GM23338 (cell line): ENCODE data around the gene SHROOM2. TPM values are rescaled to one million over a fixed set of nuclear protein-coding genes. Genes with fewer than 3 reads are reported as not detected.

Experiments
- ATAC-seq: fragments of 200-7000 bp; cut with Tn5 transposase; 3 replicates; pipeline ENCODE4 v1.9.1; 2020
- DNase-seq: peaks from one replicate; pipeline ENCODE4 v3.0.0-alpha.2; 2015; ENCODE audit warnings: low spot score
- H2AFZ ChIP-seq: fragments of 200-600 bp; sonication (generic); 2 replicates; pipeline ENCODE4 v1.8.0; 2016; ENCODE audit warnings: antibody characterized with exemption, mild to moderate bottlenecking, moderate library complexity
- H3F3A ChIP-seq: fragments of 200-600 bp; sonication (generic); replicated peaks from 2 replicates; pipeline ENCODE4 v1.8.0; 2017; ENCODE audit warnings: antibody characterized with exemption, mixed run types, low read depth
- H3K27ac ChIP-seq: fragments of 200-600 bp; sonication (generic); 2 replicates; pipeline ENCODE4 v1.6.1; 2016; ENCODE audit warnings: low read depth
- H3K27me3 ChIP-seq: fragments of 200-600 bp; sonication (generic); 2 replicates; pipeline ENCODE4 v1.8.0; 2016; ENCODE audit warnings: mild to moderate bottlenecking, mixed run types, moderate library complexity; ENCODE audit not compliant: insufficient read depth
- H3K36me3 ChIP-seq: fragments of 200-600 bp; sonication (generic); 2 replicates; pipeline ENCODE4 v1.8.0; 2016; ENCODE audit warnings: mild to moderate bottlenecking; ENCODE audit not compliant: insufficient read depth
- H3K4me1 ChIP-seq: fragments of 200-600 bp; sonication (generic); 2 replicates; pipeline ENCODE4 v1.8.0; 2016; ENCODE audit warnings: mild to moderate bottlenecking, moderate library complexity; ENCODE audit not compliant: insufficient read depth
- H3K4me2 ChIP-seq: fragments of 200-600 bp; sonication (generic); 2 replicates; pipeline ENCODE4 v1.7.1; 2017; ENCODE audit warnings: mixed run types
- H3K4me3 ChIP-seq: fragments of 200-600 bp; sonication (generic); 2 replicates; pipeline ENCODE4 v1.6.1; 2016; ENCODE audit warnings: mixed run types
- H3K79me2 ChIP-seq: fragments of 200-600 bp; sonication (generic); replicated peaks from 2 replicates; pipeline ENCODE4 v1.8.0; 2017; ENCODE audit warnings: mild to moderate bottlenecking; ENCODE audit not compliant: insufficient read depth
- H3K9me2 ChIP-seq: fragments of 200-600 bp; sonication (generic); 2 replicates; pipeline ENCODE4 v1.8.0; 2017; ENCODE audit not compliant: insufficient read depth
- H4K20me1 ChIP-seq: fragments of 200-600 bp; sonication (generic); replicated peaks from 2 replicates; pipeline ENCODE4 v1.8.0; 2017; ENCODE audit warnings: mild to moderate bottlenecking; ENCODE audit not compliant: insufficient read depth
- H3K27ac Mint-ChIP-seq: 2 replicates; pipeline ENCODE4 v1.8.0; 2020; ENCODE audit warnings: inconsistent platforms, mild to moderate bottlenecking, moderate library complexity, mixed read lengths
- H3K27me3 Mint-ChIP-seq: 3 replicates; pipeline ENCODE4 v1.8.0; 2022; ENCODE audit warnings: low read depth, mild to moderate bottlenecking, moderate library complexity, mixed read lengths, inconsistent platforms; ENCODE audit not compliant: insufficient read depth, poor library complexity
- H3K36me3 Mint-ChIP-seq: 3 replicates; pipeline ENCODE4 v1.8.0; 2021; ENCODE audit warnings: low read depth, mild to moderate bottlenecking, inconsistent platforms, moderate library complexity, mixed read lengths
- H3K4me1 Mint-ChIP-seq: 3 replicates; pipeline ENCODE4 v1.8.0; 2020; ENCODE audit warnings: mild to moderate bottlenecking, inconsistent platforms, mixed read lengths
- H3K4me3 Mint-ChIP-seq: 3 replicates; pipeline ENCODE4 v1.8.0; 2021; ENCODE audit warnings: moderate library complexity, mild to moderate bottlenecking, inconsistent platforms, mixed read lengths
- H3K9me3 Mint-ChIP-seq: 3 replicates; pipeline ENCODE4 v1.8.0; 2020; ENCODE audit warnings: moderate library complexity, mild to moderate bottlenecking, inconsistent platforms, mixed read lengths
- CREB1 ChIP-seq: fragments of 250-450 bp; sonication (Bioruptor Pico); IDR thresholded peaks from 2 replicates; pipeline ENCODE4 v1.5.0; 2020; ENCODE audit warnings: low read depth, mild to moderate bottlenecking, moderate library complexity
- CTCF ChIP-seq, 2 experiments: fragments of 200-600 bp in 1 of 2; sonication (generic) in 1 of 2; conservative IDR thresholded peaks; 2 replicates each; pipeline versions ENCODE4 v1.5.1 to v1.6.1; 2016 to 2017; ENCODE audit warnings: antibody characterized with exemption in 2 of 2, low read depth in 2 of 2, mild to moderate bottlenecking in 2 of 2, moderate library complexity in 1 of 2
- ETS1 ChIP-seq: IDR thresholded peaks from 2 replicates; pipeline ENCODE4 v1.6.1; 2016; ENCODE audit warnings: antibody characterized with exemption
- EZH2 ChIP-seq: fragments of 200-600 bp; sonication (generic); IDR thresholded peaks from one replicate; pipeline ENCODE4 v1.8.0; 2017; ENCODE audit warnings: antibody characterized with exemption, mild to moderate bottlenecking, low read depth; ENCODE audit not compliant: unreplicated experiment
- EZH2phosphoT487 ChIP-seq: fragments of 200-600 bp; sonication (generic); IDR thresholded peaks from one replicate; pipeline ENCODE4 v1.8.1; 2018; ENCODE audit warnings: antibody characterized with exemption; ENCODE audit not compliant: unreplicated experiment
- NANOG ChIP-seq: IDR thresholded peaks from 2 replicates; pipeline ENCODE4 v1.6.1; 2016; ENCODE audit warnings: antibody characterized with exemption, borderline replicate concordance
- POLR2AphosphoS5 ChIP-seq: IDR thresholded peaks from 2 replicates; pipeline ENCODE4 v1.6.1; 2016; ENCODE audit warnings: antibody characterized with exemption, low read depth
- REST ChIP-seq: IDR thresholded peaks from one replicate; pipeline ENCODE4 v1.6.1; 2018; ENCODE audit warnings: antibody characterized with exemption; ENCODE audit not compliant: unreplicated experiment
- STAT1 ChIP-seq: IDR thresholded peaks from one replicate; pipeline ENCODE4 v1.6.1; 2016; ENCODE audit warnings: antibody characterized with exemption; ENCODE audit not compliant: unreplicated experiment
- ZNF114 ChIP-seq: fragments of 250-450 bp; sonication (Bioruptor Pico); IDR thresholded peaks from 2 replicates; pipeline ENCODE4 v1.5.0; 2020; ENCODE audit warnings: mild to moderate bottlenecking, moderate library complexity
- ZNF331 ChIP-seq: fragments of 250-450 bp; sonication (Bioruptor Pico); IDR thresholded peaks from 2 replicates; pipeline ENCODE4 v1.5.0; 2020; ENCODE audit warnings: low read depth, mild to moderate bottlenecking, moderate library complexity
- ZNF462 ChIP-seq: fragments of 250-450 bp; sonication (Bioruptor Pico); IDR thresholded peaks from 2 replicates; pipeline ENCODE4 v1.5.0; 2020; ENCODE audit warnings: mild to moderate bottlenecking, moderate library complexity
- long read RNA-seq: library from polyadenylated mRNA; unstranded; transcript quantifications from one replicate; pipeline ENCODE4 v2.0.0, GENCODE V29; 2020; ENCODE audit not compliant: unreplicated experiment
- polyA plus RNA-seq: library from polyadenylated mRNA; unstranded; fragments of >200 nt; fragmentation: Nextera tagmentation; extraction: Ambion mirVana; gene quantifications from 2 replicates; pipeline ENCODE4 v1.2.1, GENCODE V29; 2016
- total RNA-seq: library from RNA; depleted of rRNA; stranded (reverse); fragments of >200 nt; shearing (Covaris generic); gene quantifications from 2 replicates; pipeline ENCODE4 v1.2.3, GENCODE V29; 2014; rRNA removed

Gene SHROOM2
- total RNA-seq, result 15.8 and 16.8 TPM in 2 replicates
- polyA plus RNA-seq, result 3.2 and 3.5 TPM in 2 replicates
- long read RNA-seq, partial matches to known transcripts, result 0 of 1 reads
- long read RNA-seq, other reads (novel, unspliced or antisense), result 1 of 1 reads

GRCh38 chrX:9785944-9786797, at the start of gene SHROOM2:
TSS of gene SHROOM2 (plus strand) at chrX:9786429. CDS start at chrX:9786546, 117 bp downstream.
- peaks cover 31% of the 10 kb centered on the region for H3K4me1 Mint-ChIP-seq
- no peak within 1 kb of the TSS for H2AFZ ChIP-seq
- H3K4me3 ChIP-seq, result peak within 1 kb of the TSS; percentile 72
- H3K36me3 ChIP-seq, result no peaks in the 10 kb centered on the region
- H3K9me3 Mint-ChIP-seq, result no peaks in the 10 kb centered on the region
- H3K4me2 ChIP-seq, result peak within 1 kb of the TSS; percentile 90
- H3K27me3 ChIP-seq, result peaks cover 13% of the 10 kb centered on the region; the same call in 1 of the 2 replicates
- peaks cover 51% of the 10 kb centered on the region for H3K79me2 ChIP-seq
- H4K20me1 ChIP-seq, result no peaks in the 10 kb centered on the region; the same call in none of the 2 replicates
- H3K4me3 Mint-ChIP-seq, result peak within 1 kb of the TSS; percentile 86
- H3K27me3 Mint-ChIP-seq, result peaks cover 14% of the 10 kb centered on the region
- H3K9me2 ChIP-seq, result no peaks in the 10 kb centered on the region
- peak; percentile 51 for ATAC-seq
- peaks cover 33% of the 10 kb centered on the region for H3K4me1 ChIP-seq
- no peaks in the 10 kb centered on the region for H3F3A ChIP-seq
- H3K36me3 Mint-ChIP-seq, result peaks cover 8% of the 10 kb centered on the region; the same call in 1 of the 3 replicates
- H3K27ac Mint-ChIP-seq, result no peak within 1 kb of the TSS
- TF ChIP-seq CREB1 (no peak), NANOG (no peak), ZNF114 (CRISPR knock-in tag) (no peak), REST (no peak), ZNF462 (CRISPR knock-in tag) (no peak), CTCF (conservative IDR thresholded peaks at IDR 0.05; ENCODE audit: low read depth in 2 of 2) (no peak), ETS1 (no peak), EZH2 (no peak), ZNF331 (no peak), EZH2phosphoT487 (no peak), POLR2AphosphoS5 (no peak), STAT1 (no peak)
- H3K27ac ChIP-seq, result no peak within 1 kb of the TSS
- DNase-seq, result peak; percentile 52
